ENCODE results near the gene FXYD3. TPM values are rescaled to one million over a fixed set of nuclear protein-coding genes. Genes with fewer than 3 reads are reported as not detected.

Gene FXYD3
- total RNA-seq, 1 experiment from 2014 or later: 17.4 TPM

DNA sequence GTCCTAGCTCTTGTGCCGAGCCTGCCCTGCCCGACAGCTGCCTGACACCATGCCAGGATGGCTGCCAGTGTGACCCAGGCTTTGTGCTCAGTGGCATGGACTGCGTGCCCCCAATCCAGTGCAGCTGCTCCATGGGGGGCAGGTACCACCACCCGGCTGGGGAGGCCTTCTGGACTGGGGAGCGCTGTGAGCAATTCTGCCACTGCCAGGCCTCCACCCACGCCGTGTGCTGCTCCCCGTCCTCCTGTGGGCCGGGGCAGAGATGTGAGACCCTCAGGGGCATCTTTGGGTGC, 9.4 kb upstream of the FXYD3 start:
- POLR2A ChIA-PET: no interaction called here
- no TSS peak for BruUV-seq (replicated peaks)

More for the DNA sequence above, 9.4 kb upstream of the FXYD3 start:
- ATAC-seq: no peak
- Histone ChIP-seq H3K4me1 (ENCODE audit: control insufficient read depth in 1 of 2, insufficient read depth in 2 of 2, low read length in 2 of 2) (peaks cover 14 to 38% of the 10 kb centered on the region in 2 experiments), H3K9ac (ENCODE audit: low read length) (no peak overlapping the region), H3K9me3 (ENCODE audit: control insufficient read depth in 1 of 2, insufficient read depth in 1 of 2, low read depth in 1 of 2, low read length in 2 of 2) (peaks cover 0 to 11% of the 10 kb centered on the region in 2 experiments; a peak in 1 of 4 replicates), H4K20me1 (ENCODE audit: insufficient read depth) (no peaks in the 10 kb centered on the region), H3K4me3 (replicated peaks in 1 of 2; ENCODE audit: low read depth in 1 of 2, low read length in 2 of 2) (no peak overlapping the region), H2AFZ (ENCODE audit: low read depth, low read length, poor library complexity, severe bottlenecking) (no peak overlapping the region), H3K27ac (ENCODE audit: low read depth, low read length) (peak overlapping the region; percentile 52; the same call in 1 of the 2 replicates), H3K9me2 (ENCODE audit: insufficient read depth) (no peaks in the 10 kb centered on the region), H3K79me2 (ENCODE audit: insufficient read depth, low read length) (no peaks in the 10 kb centered on the region), H3K27me3 (ENCODE audit: insufficient read depth, low read length) (no peaks in the 10 kb centered on the region), H3K4me2 (ENCODE audit: low read length) (no peak overlapping the region), H3K36me3 (ENCODE audit: control insufficient read depth in 1 of 2, insufficient read depth in 2 of 2, low read length in 2 of 2) (no peaks in the 10 kb centered on the region)
- TF ChIP-seq, protein P1, sequence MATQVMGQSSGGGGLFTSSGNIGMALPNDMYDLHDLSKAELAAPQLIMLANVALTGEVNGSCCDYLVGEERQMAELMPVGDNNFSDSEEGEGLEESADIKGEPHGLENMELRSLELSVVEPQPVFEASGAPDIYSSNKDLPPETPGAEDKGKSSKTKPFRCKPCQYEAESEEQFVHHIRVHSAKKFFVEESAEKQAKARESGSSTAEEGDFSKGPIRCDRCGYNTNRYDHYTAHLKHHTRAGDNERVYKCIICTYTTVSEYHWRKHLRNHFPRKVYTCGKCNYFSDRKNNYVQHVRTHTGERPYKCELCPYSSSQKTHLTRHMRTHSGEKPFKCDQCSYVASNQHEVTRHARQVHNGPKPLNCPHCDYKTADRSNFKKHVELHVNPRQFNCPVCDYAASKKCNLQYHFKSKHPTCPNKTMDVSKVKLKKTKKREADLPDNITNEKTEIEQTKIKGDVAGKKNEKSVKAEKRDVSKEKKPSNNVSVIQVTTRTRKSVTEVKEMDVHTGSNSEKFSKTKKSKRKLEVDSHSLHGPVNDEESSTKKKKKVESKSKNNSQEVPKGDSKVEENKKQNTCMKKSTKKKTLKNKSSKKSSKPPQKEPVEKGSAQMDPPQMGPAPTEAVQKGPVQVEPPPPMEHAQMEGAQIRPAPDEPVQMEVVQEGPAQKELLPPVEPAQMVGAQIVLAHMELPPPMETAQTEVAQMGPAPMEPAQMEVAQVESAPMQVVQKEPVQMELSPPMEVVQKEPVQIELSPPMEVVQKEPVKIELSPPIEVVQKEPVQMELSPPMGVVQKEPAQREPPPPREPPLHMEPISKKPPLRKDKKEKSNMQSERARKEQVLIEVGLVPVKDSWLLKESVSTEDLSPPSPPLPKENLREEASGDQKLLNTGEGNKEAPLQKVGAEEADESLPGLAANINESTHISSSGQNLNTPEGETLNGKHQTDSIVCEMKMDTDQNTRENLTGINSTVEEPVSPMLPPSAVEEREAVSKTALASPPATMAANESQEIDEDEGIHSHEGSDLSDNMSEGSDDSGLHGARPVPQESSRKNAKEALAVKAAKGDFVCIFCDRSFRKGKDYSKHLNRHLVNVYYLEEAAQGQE (IDR thresholded peaks at IDR 0.05; ENCODE audit: low read depth): no peak
- TF ChIP-seq EZH2phosphoT487 (IDR thresholded peaks at IDR 0.05; ENCODE audit: borderline replicate concordance) (no peak), POLR2A (IDR thresholded peaks at IDR 0.05; ENCODE audit: borderline replicate concordance, extremely low read depth, insufficient read depth, insufficient read length) (no peak), RAD21 (IDR thresholded peaks at IDR 0.05; ENCODE audit: low read depth) (no peak), EGR1 (IDR thresholded peaks at IDR 0.05; ENCODE audit: low read depth) (no peak), POLR2AphosphoS5 (IDR thresholded peaks at IDR 0.05; ENCODE audit: low read depth, low read length) (no peak), CBX3 (IDR thresholded peaks at IDR 0.05; ENCODE audit: low read depth) (no peak), EZH2 (IDR thresholded peaks at IDR 0.05) (no peak), FOSL1 (IDR thresholded peaks at IDR 0.05; ENCODE audit: low read depth) (no peak), YY1 (IDR thresholded peaks at IDR 0.05; ENCODE audit: extremely low read depth, insufficient replicate concordance, low read depth, low read length) (no peak), TCF7L2 (IDR thresholded peaks at IDR 0.05; ENCODE audit: borderline replicate concordance, extremely low read depth, insufficient read depth, insufficient read length) (no peak), JUND (IDR thresholded peaks at IDR 0.05) (no peak), CEBPB (IDR thresholded peaks at IDR 0.05; ENCODE audit: low read depth) (no peak)
- RAD21 ChIA-PET (ENCODE audit: low non-redundant PET in 1 of 2, low total read pairs in 2 of 2, uncharacterized antibody in 2 of 2, unreplicated experiment in 2 of 2): no interaction called here
- DNase-seq (ENCODE audit: low read depth, low spot score): no peak
- intact Hi-C loops (cut with micrococcal nuclease): no loop called here
- CTCF ChIA-PET: no interaction called here

Measured in HCT116 (cell line).